OCI-LY3 (cell line): Measurements from ENCODE around the gene SERPINA12.

Experiments
- EZH2phosphoT487 ChIP-seq: fragments of 200-600 bp; shearing (Covaris generic); IDR thresholded peaks from 2 replicates; pipeline ENCODE4 v1.6.1; 2018; ENCODE audit warnings: antibody characterized with exemption, mixed run types, low read depth
- TF ChIP-seq, protein P1 (sequence below): fragments of 200-600, 300-600 bp; sonication (generic); IDR thresholded peaks from 2 replicates; pipeline ENCODE4 v1.5.1; 2014; ENCODE audit warnings: antibody characterized with exemption, low read length, low read depth

DNA sequence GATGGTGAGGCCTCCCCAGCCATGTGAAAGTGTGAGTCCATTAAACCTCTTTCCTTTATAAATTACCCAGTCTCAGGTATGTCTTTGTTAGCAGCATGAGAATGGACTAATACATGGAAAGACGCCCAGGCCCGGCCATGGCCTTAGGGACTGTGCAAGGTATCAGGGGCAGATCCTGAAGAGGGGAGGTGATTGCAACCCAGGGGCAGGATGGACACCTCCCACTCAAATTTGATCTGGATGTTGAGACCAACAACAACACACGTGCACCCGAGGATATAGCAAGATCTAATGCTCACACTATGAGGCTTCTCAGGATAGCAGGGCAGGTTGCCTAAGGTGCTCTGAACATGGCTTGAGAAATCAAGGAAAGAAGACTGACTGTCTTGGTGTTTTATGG, 38.5 kb upstream of the SERPINA12 start:
- no peak for TF ChIP-seq EZH2phosphoT487
- TF ChIP-seq, protein P1, sequence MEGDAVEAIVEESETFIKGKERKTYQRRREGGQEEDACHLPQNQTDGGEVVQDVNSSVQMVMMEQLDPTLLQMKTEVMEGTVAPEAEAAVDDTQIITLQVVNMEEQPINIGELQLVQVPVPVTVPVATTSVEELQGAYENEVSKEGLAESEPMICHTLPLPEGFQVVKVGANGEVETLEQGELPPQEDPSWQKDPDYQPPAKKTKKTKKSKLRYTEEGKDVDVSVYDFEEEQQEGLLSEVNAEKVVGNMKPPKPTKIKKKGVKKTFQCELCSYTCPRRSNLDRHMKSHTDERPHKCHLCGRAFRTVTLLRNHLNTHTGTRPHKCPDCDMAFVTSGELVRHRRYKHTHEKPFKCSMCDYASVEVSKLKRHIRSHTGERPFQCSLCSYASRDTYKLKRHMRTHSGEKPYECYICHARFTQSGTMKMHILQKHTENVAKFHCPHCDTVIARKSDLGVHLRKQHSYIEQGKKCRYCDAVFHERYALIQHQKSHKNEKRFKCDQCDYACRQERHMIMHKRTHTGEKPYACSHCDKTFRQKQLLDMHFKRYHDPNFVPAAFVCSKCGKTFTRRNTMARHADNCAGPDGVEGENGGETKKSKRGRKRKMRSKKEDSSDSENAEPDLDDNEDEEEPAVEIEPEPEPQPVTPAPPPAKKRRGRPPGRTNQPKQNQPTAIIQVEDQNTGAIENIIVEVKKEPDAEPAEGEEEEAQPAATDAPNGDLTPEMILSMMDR, result no peak
